NCI-H774 (cell line): Measurements from ENCODE around the gene COMT.
"Not testable (repeated sequence)": the region's sequence is repeated elsewhere in the genome, so short reads cannot be mapped to it uniquely, and the experiment has no call there.

ENCODE experiments used
- DNase-seq: peaks from one replicate; lab custom pipeline; 2025; lab: John Stamatoyannopoulos, UW

Gene COMT

DNA sequence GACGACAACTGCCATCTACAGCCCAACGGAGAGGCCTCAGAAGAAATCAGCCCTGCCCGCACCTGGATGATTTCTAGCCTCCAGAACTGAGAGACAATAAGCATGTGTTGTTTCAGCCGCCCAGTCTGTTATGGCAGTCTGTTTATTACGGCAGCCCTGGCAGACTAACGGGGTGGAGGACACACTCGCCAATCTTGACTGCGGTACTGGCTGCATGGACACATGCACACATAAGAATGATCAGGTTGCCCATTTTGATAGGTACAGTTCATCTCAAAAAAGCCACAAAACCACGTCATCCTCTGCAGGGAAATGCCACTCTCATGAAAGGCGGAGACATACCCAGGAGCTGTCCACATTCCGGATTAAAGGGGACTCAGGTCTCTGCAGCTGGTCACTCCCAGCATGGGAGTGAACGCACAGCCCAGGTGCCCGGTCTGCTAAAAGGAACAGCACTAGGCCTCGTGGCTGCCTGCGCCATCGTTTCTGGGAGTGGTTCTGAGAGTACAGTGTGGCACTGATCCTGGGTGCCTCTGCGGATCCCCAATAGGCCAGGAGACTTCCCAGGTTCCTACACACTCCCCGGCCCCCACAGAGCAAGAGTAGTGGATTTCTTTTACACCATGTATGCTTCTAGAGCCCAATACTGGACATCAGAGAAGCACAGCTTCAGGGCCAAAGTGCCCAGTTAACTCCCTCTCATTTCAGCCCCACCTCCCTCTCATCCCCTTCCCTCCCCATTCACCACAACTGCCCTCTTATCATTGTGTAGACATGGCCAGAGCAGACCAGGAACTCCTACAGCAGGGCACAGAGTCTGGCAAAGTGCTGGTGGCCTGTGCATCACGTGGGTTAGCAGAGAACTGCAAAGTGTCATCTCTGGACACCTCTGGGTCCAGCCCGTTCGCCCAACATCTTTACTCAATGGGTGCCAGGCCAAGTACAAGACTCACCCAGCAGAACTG lies 11.7 kb upstream of the COMT start:
- no peak for DNase-seq

DNA sequence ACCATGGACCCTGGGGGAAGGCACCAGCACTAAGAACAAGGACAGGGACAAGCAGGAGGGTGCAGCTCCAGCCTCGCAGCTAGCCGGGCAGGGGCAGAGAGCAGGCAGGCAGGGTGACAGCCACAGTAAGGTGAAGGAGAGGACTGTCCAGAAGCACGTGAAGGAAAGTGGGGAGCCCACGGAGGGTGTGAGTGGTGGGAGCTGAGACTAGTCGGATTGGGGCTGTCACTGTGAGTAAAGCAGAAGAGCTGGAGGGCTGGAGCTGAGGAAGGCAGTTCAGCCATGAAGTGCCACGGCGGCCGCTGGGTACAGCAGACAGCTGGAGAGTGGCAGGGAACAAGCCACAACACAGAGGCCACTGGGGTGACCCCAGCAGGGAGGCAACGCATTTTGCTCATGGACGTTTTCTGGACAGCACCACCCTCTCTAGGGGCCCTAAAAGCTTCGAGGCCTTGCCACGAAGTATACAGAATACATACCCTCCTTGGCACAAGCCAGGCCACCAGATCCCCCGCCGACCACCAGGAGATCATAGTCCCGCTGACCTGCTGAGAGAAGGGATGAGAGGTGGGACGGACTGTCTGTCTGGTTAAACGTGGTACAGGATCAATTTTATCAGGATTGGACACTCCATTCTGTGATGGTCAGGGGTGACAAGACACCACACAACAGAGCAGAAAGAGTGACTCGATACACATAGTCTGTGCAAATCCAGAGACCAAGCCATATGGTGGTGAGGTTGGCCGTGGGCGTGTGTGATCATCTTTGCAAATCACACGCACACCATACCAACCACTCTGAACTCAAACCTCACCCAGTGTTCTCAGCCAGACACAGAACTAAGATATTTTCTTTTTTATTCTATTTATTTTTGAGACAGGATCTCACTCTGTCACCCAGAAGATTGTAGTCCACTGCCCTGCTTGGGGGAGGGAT lies 10.8 kb upstream of the COMT start:
- DNase-seq: no peak

DNA sequence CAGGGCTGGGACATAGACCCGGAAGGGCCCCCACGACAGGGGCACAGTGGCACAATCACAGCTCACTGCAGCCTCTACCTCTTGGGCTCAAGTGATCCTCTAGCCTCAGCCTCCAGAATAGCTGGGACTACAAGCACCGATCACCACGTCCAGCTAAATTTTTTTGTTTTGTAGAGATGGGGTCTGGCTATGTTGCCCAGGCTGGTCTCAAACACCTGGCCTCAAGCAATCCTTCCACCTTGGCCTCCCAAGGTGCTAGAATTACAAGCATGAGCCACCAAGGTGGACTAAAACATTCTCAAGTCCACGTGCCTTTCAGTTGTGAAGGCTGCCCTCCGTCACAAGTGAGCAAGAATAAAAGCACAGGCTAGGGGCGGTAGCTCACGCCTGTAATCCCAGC lies 10.1 kb upstream of the COMT start:
- no peak for DNase-seq

DNA sequence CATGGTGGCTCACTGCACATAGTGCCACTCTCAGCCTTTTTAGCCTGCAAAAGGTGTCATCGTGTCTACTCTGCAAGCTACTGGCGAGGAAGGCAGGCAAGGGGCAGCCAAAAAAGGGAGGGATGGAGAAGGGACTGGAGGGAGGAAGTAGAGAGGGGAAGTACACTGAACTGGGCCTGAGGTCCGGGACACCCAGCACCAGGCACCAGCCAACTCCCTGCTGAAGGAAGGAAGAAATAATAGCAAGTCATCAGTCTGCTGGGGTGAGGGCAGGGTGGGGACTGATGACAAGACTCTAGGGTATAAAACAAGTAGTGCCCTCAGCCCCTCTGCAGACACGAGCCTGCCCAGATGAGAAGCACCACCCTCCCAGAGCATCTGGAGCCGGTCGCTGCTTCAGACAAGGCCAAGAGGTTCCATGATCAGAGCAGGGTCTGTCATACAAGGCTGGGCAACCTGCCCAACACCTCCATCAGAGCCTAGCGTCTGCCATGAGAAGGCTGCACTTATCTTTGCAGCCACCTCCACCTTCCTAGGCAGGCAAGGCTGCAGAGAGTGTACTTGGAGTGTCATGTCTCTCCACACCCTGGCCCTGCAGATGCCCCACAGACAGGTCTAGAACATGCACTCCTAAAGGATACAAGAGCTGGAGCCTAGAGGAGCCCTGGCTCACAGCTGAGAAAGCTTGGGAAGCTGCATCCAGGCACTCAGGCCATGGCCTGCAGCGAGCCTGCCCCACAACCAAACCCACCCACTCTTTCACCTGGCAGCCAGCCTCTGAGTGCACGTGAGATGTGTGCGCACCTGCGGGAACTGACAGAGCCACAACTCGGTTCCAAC lies 9.0 kb upstream of the COMT start:
- DNase-seq: no peak

DNA sequence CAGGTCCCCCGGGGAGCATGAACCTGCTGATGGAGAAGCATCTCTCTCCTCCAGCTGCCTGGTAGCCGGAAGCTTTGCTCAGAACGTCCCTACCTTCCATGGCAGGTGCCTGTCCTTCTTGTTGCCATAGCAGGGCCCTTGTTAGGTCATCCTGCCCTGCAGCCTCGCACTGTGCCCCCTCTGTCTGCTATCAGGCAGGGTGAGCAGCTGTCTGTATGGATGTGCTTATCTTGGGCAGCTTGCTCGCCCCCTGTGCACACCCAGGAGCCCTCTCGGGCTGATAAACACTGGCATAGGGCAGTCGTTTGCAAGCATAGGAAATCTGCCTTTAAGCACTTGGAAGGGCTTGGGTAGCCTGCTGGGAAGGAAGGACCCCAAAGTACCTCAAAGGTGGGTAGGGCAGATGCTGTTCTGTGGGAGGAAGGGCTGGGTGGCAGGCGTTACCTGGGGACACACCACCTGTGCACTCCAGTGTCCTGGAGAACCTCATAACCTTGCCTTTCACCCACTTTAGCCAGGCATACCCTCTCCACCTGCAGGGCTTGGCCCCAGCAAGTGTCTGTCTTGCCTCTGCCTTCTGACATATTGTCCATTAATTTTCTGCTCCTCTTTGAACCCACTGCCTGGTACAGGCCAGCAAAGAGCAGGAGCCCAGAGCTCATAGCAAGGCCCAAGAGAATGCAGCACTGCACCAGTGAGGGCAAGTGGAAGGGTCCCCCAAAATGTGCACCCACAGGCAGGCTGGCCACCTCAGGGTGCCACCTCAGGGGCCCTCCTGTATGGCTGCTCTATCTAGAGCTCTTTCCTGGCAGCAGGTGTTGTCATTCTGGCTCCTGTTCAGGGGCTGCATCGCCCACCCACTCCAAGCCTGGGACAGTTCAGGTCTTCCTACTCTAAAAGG lies 8.0 kb upstream of the COMT start:
- peak; percentile 24 for DNase-seq

DNA sequence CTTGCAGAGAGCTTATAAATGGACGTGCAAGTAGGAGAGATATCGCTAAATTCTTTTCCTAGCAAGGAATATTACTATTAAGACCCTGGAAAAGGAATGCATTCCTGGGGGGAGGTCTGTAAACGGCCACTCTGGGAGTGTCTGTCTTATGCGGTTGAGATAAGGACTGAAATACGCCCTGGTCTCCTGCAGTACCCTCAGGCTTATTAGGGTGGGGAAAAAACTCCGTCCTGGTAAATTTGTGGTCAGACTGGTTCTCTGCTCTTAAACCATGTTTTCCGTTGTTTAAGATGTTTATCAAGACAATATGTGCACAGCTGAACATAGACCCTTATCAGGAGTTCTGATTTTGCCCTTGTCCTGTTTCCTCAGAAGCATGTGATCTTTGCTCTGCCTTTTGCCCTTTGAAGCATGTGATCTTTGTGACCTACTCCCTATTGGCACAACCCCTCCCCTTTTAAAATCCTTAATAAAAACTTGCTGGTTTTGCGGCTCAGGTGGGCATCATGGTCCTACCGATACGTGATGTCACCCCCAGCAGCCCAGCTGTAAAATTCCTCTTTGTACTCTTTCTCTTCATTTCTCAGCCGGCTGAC lies 6.4 kb upstream of the COMT start:
- not testable (repeated sequence) for DNase-seq

DNA sequence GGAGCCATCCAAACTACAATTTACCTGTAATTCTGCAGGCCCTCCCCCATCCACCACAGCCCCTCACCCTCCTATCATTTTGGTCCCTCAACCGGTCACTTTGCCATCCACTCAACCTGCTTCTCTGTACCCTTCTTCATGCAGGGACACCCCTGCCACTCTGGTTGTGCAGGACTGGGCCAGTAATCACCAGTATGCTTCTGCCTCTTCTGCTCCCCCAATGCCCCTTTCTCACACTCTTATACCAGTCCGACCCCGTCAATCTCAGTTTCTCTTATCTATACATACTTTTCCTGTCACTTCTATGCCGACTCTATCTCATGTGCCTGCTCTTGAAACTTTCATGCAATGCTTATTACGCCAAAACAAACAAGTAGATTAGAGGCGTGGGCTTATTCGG lies 5.1 kb upstream of the COMT start:
- no peak for DNase-seq

DNA sequence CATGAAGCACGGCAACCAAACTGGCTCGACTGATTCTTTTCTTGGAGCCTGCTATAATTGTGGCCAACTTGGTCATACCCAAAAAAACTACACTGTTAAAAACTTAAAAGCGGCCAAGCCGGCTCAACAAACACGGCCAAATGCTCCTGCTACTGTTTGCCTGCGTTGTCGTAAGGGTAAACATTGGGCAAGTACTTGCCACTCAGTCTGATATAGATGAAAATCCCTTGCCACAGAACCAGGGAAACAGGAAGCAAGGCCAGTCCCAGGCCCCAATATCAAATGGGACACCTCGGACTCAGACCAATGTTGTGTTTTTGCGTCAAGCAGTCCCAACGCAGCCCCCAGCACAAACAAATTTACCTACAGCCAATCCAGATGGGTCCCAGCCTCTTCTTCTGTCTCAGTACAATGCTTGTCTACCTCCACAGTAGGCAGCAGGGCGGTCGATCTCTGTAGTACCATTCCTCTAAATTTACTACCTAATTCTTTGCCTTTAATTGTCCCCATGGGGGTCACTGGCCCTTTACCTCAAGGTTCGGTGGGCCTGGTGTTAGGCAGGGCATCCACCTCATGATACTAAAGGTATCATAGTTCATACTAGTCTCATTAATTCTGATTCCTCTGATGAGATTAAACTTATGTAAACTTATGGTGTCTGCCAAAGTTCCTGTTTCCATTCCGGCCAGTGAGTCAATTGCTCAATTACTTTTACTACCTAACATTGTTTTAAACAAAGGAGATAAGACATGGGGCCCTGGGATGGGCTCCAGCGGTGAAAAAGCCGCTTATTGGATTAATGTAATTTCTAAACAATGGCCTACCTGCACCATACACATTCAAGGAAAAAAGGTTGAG lies 3.7 kb upstream of the COMT start:
- DNase-seq: no peak

DNA sequence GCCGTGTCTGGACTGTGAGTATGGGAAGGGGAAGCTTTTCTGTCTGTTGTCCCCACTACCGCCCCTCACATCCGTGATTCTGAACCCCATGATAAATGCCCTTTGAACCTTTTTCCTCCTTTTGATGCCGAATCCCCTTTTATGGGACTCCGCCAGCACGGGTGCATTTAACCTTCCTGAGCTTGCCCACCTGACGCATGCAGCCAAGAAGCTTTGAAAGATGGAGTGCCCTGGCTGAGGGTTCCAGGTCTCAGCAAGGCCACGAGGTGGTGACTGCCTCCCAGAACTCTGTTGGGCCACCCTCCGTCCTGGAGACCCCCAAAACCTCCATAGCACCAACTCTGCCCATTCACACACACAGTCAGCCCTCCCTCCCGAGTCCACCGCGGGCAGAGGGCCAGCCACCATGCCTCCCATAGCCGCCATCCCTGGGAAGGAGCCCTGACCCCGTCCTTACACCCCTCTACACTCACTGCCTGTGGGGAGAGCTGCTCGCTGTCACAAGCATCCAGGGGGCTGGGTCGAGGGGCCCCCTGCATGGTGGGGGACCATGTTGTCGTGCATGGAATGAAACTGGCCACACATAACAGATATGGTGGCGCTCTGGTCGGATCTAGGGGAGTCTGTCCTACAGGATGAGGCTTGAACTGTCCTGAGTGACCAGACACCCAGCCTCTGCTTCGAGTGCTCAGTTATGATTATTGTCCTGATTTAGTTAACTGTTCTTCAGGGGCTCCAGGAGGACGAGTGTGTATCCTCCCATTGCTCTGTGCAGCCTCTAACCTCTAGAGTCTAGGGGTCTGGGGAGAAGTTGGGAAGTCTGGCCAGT lies 822 bp upstream of the COMT start:
- no peak for DNase-seq

DNA sequence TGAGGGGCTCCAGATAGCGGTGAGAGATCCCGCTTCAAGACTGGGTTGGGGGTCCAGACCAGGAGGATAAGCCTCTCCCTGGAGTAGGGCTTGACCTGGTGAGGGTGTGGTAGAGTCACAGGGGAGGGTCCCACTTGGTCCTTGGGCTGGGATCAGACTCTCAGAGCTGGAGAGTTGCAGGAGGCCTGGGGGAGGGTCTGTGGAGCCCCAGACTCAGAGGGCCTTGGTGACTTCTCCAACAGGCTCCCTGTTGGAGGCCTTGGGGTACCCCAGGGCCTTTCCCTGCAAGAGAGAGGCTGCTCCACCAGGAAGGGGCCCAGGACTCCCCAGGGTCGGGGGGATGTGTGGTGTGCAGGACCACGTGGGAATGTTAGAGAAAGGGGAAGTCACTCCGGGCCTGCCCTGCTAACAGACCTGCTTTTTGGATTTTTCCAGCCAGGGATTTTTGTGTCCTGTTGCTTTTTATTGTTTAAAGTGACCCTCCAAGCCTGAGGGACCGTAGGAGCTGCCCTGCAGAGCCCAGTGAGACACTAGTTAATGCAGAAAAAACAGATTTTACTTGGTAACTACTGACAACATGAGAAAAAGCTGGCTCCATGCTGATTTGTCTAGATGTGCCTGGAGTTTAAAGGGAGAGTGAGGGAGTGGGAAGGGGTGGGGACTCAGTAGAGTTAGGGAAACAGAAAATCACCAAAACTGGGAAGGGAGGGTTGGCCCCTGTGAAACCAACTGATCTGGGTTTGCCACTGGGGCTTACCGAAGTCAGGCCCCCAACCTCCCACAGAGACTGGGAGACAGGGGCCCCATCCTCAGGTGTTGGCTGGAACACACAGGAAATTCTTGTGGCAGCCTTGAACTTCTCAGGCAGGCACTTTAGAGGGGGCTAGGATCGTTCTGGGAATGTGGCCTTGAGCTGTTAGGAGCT lies 847 bp downstream of the COMT start:
- DNase-seq: no peak

DNA sequence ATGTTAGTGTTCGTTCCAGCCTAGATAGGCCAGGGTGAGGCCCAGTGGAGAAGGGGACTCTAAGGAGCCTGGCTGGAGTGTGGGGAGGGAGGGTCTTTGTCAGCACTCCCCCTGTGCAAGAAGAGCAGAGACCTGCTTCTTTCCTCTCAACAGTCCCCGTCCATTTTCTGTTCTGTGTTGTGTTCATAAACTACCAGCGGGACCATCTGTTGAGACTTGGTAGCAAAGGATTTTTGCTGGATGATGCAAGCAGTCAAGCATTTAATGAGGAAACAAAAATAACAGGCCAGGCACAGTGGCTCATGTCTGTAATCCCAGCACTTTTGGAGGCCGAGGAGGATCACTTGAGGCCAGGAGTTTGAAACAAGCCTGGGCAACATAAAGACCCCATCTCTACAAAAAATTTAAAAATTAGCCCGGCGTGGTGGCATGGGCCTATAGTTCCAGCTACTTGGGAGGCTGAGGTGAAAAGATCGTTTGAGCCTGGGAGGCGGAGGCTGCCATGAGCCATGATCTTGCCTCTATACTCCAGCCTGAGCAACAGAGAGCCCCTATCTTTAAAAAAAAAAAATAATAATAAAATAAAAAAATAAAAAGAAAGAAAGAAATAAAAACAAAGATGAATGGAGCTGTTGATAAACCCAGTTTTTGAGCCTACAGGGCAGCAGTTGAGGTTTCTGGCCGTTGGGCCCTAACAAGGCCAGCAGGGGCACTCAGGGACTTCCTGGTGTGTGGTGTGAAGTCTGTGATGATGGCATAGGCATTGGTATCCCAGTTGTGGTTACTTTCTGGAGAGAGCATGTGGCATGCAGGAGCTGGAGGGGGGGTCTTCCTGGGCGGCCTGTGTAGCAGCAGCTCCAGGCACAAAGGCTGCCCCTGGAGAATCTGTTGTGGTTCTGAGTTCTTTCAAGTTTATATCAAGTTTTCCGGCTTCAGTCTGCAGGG lies 1.8 kb downstream of the COMT start:
- no peak for DNase-seq

DNA sequence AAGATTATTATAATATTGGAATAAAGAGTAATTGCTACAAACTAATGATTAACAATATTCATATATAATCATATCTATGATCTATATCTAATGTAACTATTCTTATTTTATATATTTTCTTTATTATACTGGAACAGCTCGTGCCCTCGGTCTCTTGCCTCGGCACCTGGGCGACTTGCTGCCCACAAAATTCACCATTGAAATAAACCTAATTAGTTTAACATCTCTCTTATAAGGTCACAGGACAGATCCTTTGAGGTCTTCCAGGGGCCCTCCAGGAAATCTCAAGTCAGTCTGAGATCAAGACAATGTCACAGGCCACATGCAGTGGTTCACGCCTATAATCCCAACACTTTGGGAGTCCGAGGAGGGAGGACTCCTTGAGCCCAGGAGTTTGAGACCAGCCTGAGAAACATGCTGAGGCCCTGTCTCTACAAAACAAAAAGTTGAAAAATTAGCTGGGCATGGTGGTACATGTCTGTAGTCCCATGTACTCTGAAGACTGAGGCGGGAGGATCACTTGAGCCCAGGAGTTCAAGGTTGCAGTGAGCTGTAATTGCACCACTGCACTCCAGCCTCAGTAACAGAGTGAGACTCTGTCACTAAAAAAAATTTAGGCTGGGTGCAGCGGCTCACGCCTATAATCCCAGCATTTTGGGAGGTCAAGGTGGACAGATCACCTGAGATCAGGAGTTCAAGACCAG lies 6.6 kb downstream of the COMT start:
- no peak for DNase-seq

DNA sequence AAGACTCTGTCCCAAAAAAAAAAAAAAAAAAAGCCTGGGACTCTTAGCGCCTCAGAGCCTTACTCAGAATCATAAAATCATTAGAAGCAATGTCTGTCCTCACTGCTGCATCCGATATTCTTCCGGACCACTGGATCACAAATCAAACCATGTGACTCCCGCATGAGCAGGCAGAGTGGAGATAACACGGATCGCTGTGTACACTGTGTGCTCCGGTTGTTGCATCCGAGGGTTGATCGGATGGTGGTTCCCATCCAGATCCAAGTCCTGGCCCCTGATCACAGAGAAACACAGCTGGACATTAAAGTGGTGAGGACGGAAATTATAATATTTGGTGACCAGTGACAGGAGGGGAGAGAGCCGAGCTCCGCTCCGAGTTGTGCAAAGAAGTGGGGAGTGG lies 9.8 kb downstream of the COMT start:
- no peak for DNase-seq

DNA sequence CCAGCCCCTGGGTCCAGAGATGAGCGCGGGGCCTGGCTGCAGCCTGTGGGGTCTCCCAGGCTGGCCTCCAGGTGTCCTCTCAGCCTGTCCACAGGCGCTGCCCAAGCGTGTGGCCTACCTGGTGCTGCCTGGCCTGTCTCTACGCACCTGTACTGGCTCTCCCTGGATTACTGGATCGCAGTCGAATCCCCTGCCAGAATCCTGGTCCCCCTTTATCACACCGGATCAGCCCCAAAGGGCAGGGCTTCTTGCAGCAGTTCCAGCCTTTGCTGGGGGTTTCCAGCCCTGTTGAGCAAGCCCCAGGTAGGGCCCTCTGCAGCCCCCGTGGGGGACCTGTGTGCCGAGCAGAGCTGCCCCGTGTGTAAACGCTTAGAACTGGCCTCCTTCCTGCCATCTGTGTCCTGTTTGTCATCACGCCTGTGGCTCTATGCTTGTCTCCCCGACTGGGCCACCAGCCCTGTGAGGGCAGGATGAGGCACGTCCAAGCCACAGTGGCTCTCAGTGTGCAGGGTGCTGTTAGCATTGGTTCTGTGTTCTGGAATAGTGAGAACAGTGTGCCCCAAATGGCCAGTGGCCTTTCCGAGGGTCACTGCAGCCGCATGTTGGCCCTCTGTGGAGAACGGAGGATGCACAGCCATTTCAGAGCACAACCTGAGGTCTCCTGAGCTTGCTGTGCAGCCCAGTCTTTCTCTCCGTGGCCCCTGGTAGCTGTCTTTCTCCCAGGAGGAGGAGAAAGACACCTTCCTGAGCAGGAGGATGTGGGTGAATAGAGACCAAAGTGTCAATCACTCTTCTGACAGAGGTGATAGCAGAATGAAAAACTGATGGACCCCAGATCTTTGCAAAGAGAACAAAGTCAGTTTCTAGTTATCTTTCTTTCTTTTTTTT lies 13.9 kb downstream of the COMT start:
- no peak for DNase-seq

DNA sequence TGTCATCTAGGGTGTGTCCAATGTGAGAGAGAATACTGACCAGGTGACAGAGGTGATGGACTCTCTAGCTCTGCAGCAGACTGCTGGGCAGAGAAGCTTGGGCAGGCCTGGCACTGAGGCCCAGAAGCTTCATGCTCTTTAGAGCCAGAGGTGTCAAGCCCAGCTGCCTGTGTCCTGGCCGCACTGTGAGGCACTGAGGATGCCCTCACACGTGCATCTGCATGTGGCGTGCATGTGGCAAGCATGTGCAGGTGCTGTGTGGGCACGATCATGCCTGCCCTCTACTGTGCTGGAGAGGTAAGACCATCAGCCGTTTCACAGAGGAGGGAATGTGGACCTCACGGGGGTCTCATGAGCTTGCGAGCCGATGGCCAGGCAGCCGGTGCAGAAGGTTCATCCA lies 15.9 kb downstream of the COMT start:
- DNase-seq: no peak
